Gastrocnemius medialis (tissue), 4 donors: ENCODE results near the gene HCN2. TPM values are rescaled to one million over a fixed set of nuclear protein-coding genes. Genes with fewer than 3 reads are reported as not detected.

Experiments
- ATAC-seq, 2 donors: fragments of 150-250 bp; one replicate each; pipeline ENCODE4 v1.9.1; 2016
- DNase-seq, 2 donors: peaks; one replicate each; pipeline ENCODE4 v3.0.0-alpha.2; 2019
- H3K27ac ChIP-seq, 4 donors: fragments of 200-600 bp; sonication (generic); 1 replicate in 1 of 4; 2 replicates in 3 of 4; pipeline ENCODE4 v1.5.1; 2016 to 2018; ENCODE audit warnings: mild to moderate bottlenecking in 2 of 4, moderate library complexity in 1 of 4
- H3K27me3 ChIP-seq, 3 donors: fragments of 200-600 bp; sonication (generic) in 2 of 3; 1 replicate in 1 of 3; 2 replicates in 2 of 3; pipeline versions ENCODE4 v1.5.1 to v1.6.0; 2016 to 2019; ENCODE audit warnings: mild to moderate bottlenecking in 1 of 3, moderate library complexity in 1 of 3
- H3K36me3 ChIP-seq, 2 donors: fragments of 200-600 bp; sonication (generic) in 1 of 2; one replicate each; pipeline ENCODE4 v1.5.1; 2017 to 2018
- H3K4me1 ChIP-seq, 2 donors: fragments of 200-600 bp; sonication (generic) in 1 of 2; one replicate each; pipeline ENCODE4 v1.5.1; 2016 to 2017; ENCODE audit warnings: mild to moderate bottlenecking in 2 of 2
- H3K4me3 ChIP-seq, 4 donors: fragments of 200-600 bp; sonication (generic) in 3 of 4; 1 replicate in 1 of 4; 2 replicates in 3 of 4; pipeline ENCODE4 v1.5.1; 2016 to 2019; ENCODE audit warnings: mild to moderate bottlenecking in 2 of 4
- H3K9me3 ChIP-seq, 3 donors: fragments of 200-600 bp; sonication (generic) in 2 of 3; 1 replicate in 1 of 3; 2 replicates in 2 of 3; pipeline ENCODE4 v1.5.1; 2016 to 2019
- CTCF ChIP-seq, 5 experiments: fragments of 450-650 bp in 3 of 5; fragments of 200-600 bp in 2 of 5; sonication (generic) in 2 of 5; IDR thresholded peaks in 4 of 5; conservative IDR thresholded peaks in 1 of 5; 1 replicate in 4 of 5; 2 replicates in 1 of 5; pipeline ENCODE4 v1.5.1; 2016 to 2019; ENCODE audit warnings: antibody characterized with exemption in 5 of 5, mild to moderate bottlenecking in 3 of 5, moderate library complexity in 3 of 5
- POLR2A ChIP-seq, 2 donors: fragments of 450-650 bp; IDR thresholded peaks; one replicate each; pipeline ENCODE4 v1.6.1; 2017; ENCODE audit warnings: antibody characterized with exemption in 2 of 2, mild to moderate bottlenecking in 2 of 2, moderate library complexity in 2 of 2
- in situ Hi-C, 4 donors: fragments of 200-750 bp; cut with MboI; loops; one replicate each; pipeline versions ENCODE4 v1.15.0 to v1.8.0; 2017; ENCODE audit warnings: low sequenced_read_pairs in 4 of 4
- intact Hi-C: fragments of 100-400 bp; cut with DNase I; formaldehyde crosslinking; loops from one replicate; pipeline ENCODE4 v1.15.1; 2023; ENCODE audit warnings: low total_unique reads
- total RNA-seq, 4 donors: library from RNA; depleted of rRNA; stranded (reverse); fragments of >200 nt; gene quantifications; one replicate each; pipeline versions ENCODE4 v1.1.0 to v1.2.3, GENCODE V29; 2016

HCN2 gene
- total RNA-seq, 4 donors from 2014 or later: 0.10 TPM; not detected in 3

GRCh38 chr19:543910-544608 lies 45.6 kb upstream of the HCN2 start, which contains the start of gene GZMM:
GZMM (plus strand) TSS chr19:544053; CDS start chr19:544072, 19 bp downstream.
- no peaks in the 10 kb centered on the region for H3K4me1 ChIP-seq
- no peak within 1 kb of the TSS for H3K4me3 ChIP-seq
- no peak for ATAC-seq
- in situ Hi-C loops: no loop called here
- intact Hi-C loops: no loop called here
- H3K27me3 ChIP-seq: peaks cover 0 to 5% (median 0%) of the 10 kb centered on the region in 3 donors
- DNase-seq: no peak
- H3K36me3 ChIP-seq: peaks cover 0 to 26% of the 10 kb centered on the region in 2 donors
- no peaks in the 10 kb centered on the region for H3K9me3 ChIP-seq
- no peak within 1 kb of the TSS for H3K27ac ChIP-seq
- TF ChIP-seq POLR2A (IDR thresholded peaks at IDR 0.05) (no peak), CTCF (IDR thresholded peaks at IDR 0.05 in 4 of 5, conservative IDR thresholded peaks at IDR 0.05 in 1 of 5) (no peak)

GRCh38 chr19:547117-547516 lies 42.6 kb upstream of the HCN2 start:
- H3K36me3 ChIP-seq: peaks cover 0 to 10% of the 10 kb centered on the region in 2 donors
- peaks cover 0 to 5% (median 0%) of the 10 kb centered on the region in 3 donors for H3K27me3 ChIP-seq
- no peak overlapping the region for H3K4me3 ChIP-seq
- intact Hi-C loops (no loop called here), in situ Hi-C loops (no loop called here)
- TF ChIP-seq POLR2A (IDR thresholded peaks at IDR 0.05) (no peak), CTCF (IDR thresholded peaks at IDR 0.05 in 4 of 5, conservative IDR thresholded peaks at IDR 0.05 in 1 of 5) (no peak)
- no peak for DNase-seq
- no peaks in the 10 kb centered on the region for H3K4me1 ChIP-seq
- H3K9me3 ChIP-seq: no peaks in the 10 kb centered on the region
- no peak overlapping the region for H3K27ac ChIP-seq
- ATAC-seq: no peak

GRCh38 chr19:547836-548720 lies 41.6 kb upstream of the HCN2 start:
- TF ChIP-seq POLR2A (IDR thresholded peaks at IDR 0.05): no peak
- TF ChIP-seq CTCF (IDR thresholded peaks at IDR 0.05 in 4 of 5, conservative IDR thresholded peaks at IDR 0.05 in 1 of 5): no peak
- peaks cover 0 to 5% (median 0%) of the 10 kb centered on the region in 3 donors for H3K27me3 ChIP-seq
- in situ Hi-C loops: no loop called here
- H3K4me3 ChIP-seq: no peak overlapping the region
- H3K27ac ChIP-seq: no peak overlapping the region
- peaks cover 0 to under 1% of the 10 kb centered on the region in 2 donors for H3K36me3 ChIP-seq
- ATAC-seq (no peak), DNase-seq (no peak)
- intact Hi-C loops: no loop called here
- no peaks in the 10 kb centered on the region for H3K9me3 ChIP-seq
- H3K4me1 ChIP-seq: no peaks in the 10 kb centered on the region

GRCh38 chr19:548886-549830 lies 40.5 kb upstream of the HCN2 start:
- Histone ChIP-seq H3K27ac (no peak overlapping the region), H3K9me3 (no peaks in the 10 kb centered on the region), H3K36me3 (no peaks in the 10 kb centered on the region), H3K27me3 (peaks cover 0 to 5% (median 0%) of the 10 kb centered on the region in 3 donors), H3K4me1 (no peaks in the 10 kb centered on the region), H3K4me3 (no peak overlapping the region)
- DNase-seq (no peak), ATAC-seq (no peak)
- in situ Hi-C loops (no loop called here), intact Hi-C loops (no loop called here)
- TF ChIP-seq POLR2A (IDR thresholded peaks at IDR 0.05): no peak
- TF ChIP-seq CTCF (IDR thresholded peaks at IDR 0.05 in 4 of 5, conservative IDR thresholded peaks at IDR 0.05 in 1 of 5): no peak
